ENCODE measurements around the gene ATG16L1.

ATG16L1 gene

GRCh38 chr2:233307565-233307964 lies 56.1 kb downstream of the ATG16L1 start, which contains the start of gene SAG:
Gene SAG (plus strand): TSS chr2:233307816. CDS start chr2:233309190, 1,374 bp downstream.
- TF ChIP-seq, protein P1, sequence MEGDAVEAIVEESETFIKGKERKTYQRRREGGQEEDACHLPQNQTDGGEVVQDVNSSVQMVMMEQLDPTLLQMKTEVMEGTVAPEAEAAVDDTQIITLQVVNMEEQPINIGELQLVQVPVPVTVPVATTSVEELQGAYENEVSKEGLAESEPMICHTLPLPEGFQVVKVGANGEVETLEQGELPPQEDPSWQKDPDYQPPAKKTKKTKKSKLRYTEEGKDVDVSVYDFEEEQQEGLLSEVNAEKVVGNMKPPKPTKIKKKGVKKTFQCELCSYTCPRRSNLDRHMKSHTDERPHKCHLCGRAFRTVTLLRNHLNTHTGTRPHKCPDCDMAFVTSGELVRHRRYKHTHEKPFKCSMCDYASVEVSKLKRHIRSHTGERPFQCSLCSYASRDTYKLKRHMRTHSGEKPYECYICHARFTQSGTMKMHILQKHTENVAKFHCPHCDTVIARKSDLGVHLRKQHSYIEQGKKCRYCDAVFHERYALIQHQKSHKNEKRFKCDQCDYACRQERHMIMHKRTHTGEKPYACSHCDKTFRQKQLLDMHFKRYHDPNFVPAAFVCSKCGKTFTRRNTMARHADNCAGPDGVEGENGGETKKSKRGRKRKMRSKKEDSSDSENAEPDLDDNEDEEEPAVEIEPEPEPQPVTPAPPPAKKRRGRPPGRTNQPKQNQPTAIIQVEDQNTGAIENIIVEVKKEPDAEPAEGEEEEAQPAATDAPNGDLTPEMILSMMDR (IDR thresholded peaks at IDR 0.05; ENCODE audit: control insufficient read depth, extremely low read depth, insufficient read depth) = no peak
- no peak within 1 kb of the TSS for H3K4me3 ChIP-seq (ENCODE audit: low read depth, low read length)
- no peak for DNase-seq (ENCODE audit: low read depth)

GRCh38 chr2:233311241-233311926 lies 59.9 kb downstream of the ATG16L1 start:
- H3K4me3 ChIP-seq (ENCODE audit: low read depth, low read length) = no peak overlapping the region
- TF ChIP-seq, protein P1 (IDR thresholded peaks at IDR 0.05; ENCODE audit: control insufficient read depth, extremely low read depth, insufficient read depth) = no peak
- no peak for DNase-seq (ENCODE audit: low read depth)

- no peak for DNase-seq (ENCODE audit: low read depth)
- TF ChIP-seq, protein P1 (IDR thresholded peaks at IDR 0.05; ENCODE audit: control insufficient read depth, extremely low read depth, insufficient read depth) = no peak
- no peak overlapping the region for H3K4me3 ChIP-seq (ENCODE audit: low read depth, low read length)
These were observed 61.4 kb downstream of the ATG16L1 start for GRCh38 chr2:233312874-233313273.

DNA sequence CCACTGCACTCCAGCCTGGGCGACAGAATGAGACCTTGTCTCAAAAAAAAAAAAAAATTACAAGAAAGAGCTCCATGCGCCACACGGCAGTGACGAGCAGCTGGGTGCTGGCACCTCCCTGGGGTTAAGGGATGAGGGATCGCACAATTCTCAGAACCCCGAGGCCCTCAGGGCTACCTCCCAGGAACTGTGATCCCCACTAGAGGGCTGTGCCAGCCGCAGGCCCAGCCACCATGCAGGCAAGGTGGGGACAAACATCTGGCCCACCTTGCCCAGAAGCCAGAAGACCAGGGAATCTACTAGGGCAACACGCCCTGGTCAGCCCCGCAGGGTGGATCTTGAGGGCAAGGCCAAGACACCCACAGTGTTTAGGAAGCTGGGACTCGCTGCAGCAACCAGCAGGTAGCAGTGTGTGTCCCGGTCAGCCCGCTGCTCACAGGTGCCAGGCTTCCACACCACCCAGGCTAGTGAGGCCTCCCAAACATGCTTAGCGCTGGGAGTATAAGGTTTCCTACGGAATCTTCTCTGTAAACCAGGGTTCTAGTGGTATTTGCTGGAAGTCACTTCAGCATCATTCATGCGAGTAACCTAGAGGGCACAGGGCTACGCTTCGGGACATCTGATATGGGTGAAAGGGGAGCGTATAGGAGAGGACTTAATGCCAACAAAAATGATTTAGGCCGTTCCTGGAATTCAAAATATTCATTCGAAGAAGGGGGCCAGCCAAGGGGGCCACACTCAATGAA lies 62.9 kb downstream of the ATG16L1 start:
- no peak overlapping the region for H3K4me3 ChIP-seq (ENCODE audit: low read depth, low read length)
- DNase-seq (ENCODE audit: low read depth) = no peak
- TF ChIP-seq, protein P1 (IDR thresholded peaks at IDR 0.05; ENCODE audit: control insufficient read depth, extremely low read depth, insufficient read depth) = no peak

DNA sequence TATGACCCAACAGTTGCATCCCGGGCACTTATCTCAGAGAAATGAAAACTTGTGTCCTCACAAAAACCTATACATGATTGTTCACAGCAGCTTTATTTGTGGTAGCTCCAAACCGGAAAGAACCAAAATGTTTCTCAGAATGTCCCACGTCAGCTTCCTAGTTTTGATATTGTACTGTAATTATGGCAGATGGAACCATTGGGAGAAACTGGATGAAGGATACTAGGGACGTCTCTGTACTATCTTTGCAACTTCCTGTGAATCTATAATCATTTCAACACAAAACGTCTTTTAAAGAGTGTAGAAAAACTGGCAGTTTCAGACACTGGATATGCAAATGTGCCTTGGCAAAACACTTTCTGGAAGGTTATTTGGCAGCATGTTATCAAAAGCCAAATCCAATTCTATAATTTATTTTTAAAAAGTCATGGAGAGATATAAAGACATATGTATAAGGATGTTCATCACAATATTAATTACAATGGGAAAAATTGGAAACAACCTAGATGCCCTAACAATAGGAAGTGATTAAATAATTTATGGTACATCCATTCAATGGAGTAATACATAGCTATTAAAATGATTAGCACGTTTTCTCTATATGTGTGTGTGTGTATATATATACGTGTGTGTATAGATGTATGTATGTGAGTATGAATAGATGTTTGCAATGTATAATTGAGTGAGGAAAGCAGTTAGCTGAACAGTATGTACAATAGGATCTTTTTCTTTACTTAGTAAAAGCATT lies 65.9 kb downstream of the ATG16L1 start:
- no peak overlapping the region for H3K4me3 ChIP-seq (ENCODE audit: low read depth, low read length)
- DNase-seq (ENCODE audit: low read depth) = no peak
- TF ChIP-seq, protein P1 (IDR thresholded peaks at IDR 0.05; ENCODE audit: control insufficient read depth, extremely low read depth, insufficient read depth) = no peak

DNA sequence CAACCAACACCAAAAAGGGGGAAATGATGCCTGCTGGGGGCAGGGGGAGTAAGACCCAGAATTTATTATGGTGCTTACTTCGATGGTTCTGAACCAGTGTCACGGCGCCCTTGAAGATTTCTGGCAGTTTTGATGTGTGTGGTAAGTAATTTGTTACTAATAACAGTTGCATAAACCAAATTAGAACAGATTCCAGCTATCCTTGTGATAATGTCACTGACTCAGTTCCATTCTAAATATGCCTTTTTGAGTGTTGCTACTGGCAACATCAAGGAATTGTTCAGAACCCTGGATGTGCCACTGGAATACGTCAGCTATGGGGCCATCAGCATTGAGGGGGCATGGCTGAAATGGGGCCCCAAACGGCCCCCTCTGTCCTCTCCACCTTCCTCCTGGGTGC lies 67.8 kb downstream of the ATG16L1 start:
- TF ChIP-seq, protein P1 (IDR thresholded peaks at IDR 0.05; ENCODE audit: control insufficient read depth, extremely low read depth, insufficient read depth) = no peak
- DNase-seq (ENCODE audit: low read depth) = no peak
- H3K4me3 ChIP-seq (ENCODE audit: low read depth, low read length) = no peak overlapping the region
